HG03521 (cell line): ENCODE results near the gene MAL.

Source experiments
- ATAC-seq: cut with Tn5 transposase; IDR thresholded peaks from one replicate; pipeline ENCODE4 v1.9.1; 2021; ENCODE audit warnings: mild to moderate bottlenecking, moderate library complexity; ENCODE audit not compliant: unreplicated experiment

Gene MAL

GRCh38 chr2:95060446-95061118 lies 35.1 kb downstream of the MAL start:
- ATAC-seq = no peak

GRCh38 chr2:95061119-95061512 lies 35.6 kb downstream of the MAL start:
- ATAC-seq = no peak

- no peak for ATAC-seq
These were observed 36.2 kb downstream of the MAL start for GRCh38 chr2:95061601-95062183.

GRCh38 chr2:95062242-95063085 lies 37.0 kb downstream of the MAL start:
- peak; percentile 7 for ATAC-seq

- ATAC-seq = peak; percentile 73
These were observed 37.8 kb downstream of the MAL start for GRCh38 chr2:95063086-95063958.

- ATAC-seq = no peak
These were observed 42.7 kb downstream of the MAL start for GRCh38 chr2:95068256-95068655.

GRCh38 chr2:95069465-95069864 lies 44.0 kb downstream of the MAL start:
- ATAC-seq = no peak

- no peak for ATAC-seq
These were observed 46.3 kb downstream of the MAL start for GRCh38 chr2:95071856-95072255.

- ATAC-seq = no peak
These were observed 46.9 kb downstream of the MAL start for GRCh38 chr2:95072424-95072823.

- no peak for ATAC-seq
These were observed 48.6 kb downstream of the MAL start for GRCh38 chr2:95073856-95074662.

GRCh38 chr2:95074663-95075439 lies 49.3 kb downstream of the MAL start:
- ATAC-seq = no peak

- ATAC-seq = no peak
These were observed 50.1 kb downstream of the MAL start for GRCh38 chr2:95075440-95076132.

- ATAC-seq = peak; percentile 79
These were observed 51.4 kb downstream of the MAL start for GRCh38 chr2:95076705-95077529.

GRCh38 chr2:95077530-95077825 lies 52.0 kb downstream of the MAL start:
- no peak for ATAC-seq

GRCh38 chr2:95077861-95078603 lies 52.5 kb downstream of the MAL start:
- ATAC-seq = no peak

GRCh38 chr2:95079199-95079683 lies 53.7 kb downstream of the MAL start:
- no peak for ATAC-seq

GRCh38 chr2:95082477-95082876 lies 57.0 kb downstream of the MAL start:
- no peak for ATAC-seq
